ENCODE measurements around the gene SPNS3.

DNA sequence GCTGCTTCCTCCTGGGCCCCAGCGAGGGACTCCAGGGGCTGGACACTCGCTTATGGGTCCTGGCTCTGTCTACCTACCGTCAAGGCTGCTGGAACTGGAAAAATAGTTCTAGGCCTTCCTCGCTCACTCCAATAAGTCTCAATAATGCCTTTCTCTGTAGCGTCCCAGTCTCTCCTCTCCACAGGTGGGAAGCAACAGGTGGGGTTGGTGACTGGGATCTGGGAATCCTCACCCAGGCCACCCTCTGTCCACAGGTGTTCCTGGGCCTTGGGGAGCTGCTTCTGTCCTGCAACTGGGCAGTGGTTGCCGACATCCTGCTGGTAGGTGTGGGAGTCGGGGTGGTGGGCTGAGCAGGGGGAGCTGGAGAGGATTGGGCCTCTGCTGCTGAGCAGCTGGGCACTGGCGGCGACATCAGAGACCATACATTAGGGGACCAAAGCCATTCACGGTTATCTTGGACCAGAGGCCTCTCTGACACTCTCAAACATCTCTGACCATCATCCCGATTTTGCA is 44.6 kb downstream of the SPNS3 start:
- TF ChIP-seq, protein P1, sequence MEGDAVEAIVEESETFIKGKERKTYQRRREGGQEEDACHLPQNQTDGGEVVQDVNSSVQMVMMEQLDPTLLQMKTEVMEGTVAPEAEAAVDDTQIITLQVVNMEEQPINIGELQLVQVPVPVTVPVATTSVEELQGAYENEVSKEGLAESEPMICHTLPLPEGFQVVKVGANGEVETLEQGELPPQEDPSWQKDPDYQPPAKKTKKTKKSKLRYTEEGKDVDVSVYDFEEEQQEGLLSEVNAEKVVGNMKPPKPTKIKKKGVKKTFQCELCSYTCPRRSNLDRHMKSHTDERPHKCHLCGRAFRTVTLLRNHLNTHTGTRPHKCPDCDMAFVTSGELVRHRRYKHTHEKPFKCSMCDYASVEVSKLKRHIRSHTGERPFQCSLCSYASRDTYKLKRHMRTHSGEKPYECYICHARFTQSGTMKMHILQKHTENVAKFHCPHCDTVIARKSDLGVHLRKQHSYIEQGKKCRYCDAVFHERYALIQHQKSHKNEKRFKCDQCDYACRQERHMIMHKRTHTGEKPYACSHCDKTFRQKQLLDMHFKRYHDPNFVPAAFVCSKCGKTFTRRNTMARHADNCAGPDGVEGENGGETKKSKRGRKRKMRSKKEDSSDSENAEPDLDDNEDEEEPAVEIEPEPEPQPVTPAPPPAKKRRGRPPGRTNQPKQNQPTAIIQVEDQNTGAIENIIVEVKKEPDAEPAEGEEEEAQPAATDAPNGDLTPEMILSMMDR (conservative IDR thresholded peaks at IDR 0.05; ENCODE audit: low read depth, low read length): no peak
- no peak for TF ChIP-seq CEBPB (IDR thresholded peaks at IDR 0.05; ENCODE audit: low read depth, low read length)
- TF ChIP-seq, protein P2, sequence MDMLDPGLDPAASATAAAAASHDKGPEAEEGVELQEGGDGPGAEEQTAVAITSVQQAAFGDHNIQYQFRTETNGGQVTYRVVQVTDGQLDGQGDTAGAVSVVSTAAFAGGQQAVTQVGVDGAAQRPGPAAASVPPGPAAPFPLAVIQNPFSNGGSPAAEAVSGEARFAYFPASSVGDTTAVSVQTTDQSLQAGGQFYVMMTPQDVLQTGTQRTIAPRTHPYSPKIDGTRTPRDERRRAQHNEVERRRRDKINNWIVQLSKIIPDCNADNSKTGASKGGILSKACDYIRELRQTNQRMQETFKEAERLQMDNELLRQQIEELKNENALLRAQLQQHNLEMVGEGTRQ (IDR thresholded peaks at IDR 0.05; ENCODE audit: low read depth, low read length): no peak
- TF ChIP-seq, protein P3, sequence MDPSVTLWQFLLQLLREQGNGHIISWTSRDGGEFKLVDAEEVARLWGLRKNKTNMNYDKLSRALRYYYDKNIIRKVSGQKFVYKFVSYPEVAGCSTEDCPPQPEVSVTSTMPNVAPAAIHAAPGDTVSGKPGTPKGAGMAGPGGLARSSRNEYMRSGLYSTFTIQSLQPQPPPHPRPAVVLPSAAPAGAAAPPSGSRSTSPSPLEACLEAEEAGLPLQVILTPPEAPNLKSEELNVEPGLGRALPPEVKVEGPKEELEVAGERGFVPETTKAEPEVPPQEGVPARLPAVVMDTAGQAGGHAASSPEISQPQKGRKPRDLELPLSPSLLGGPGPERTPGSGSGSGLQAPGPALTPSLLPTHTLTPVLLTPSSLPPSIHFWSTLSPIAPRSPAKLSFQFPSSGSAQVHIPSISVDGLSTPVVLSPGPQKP (IDR thresholded peaks at IDR 0.05; ENCODE audit: borderline replicate concordance, low read depth, low read length): no peak

All from IMR-90 (cell line).